ENCODE measurements around the gene UBE2B. TPM values are rescaled to one million over a fixed set of nuclear protein-coding genes. Genes with fewer than 3 reads are reported as not detected.

The UBE2B gene
- total RNA-seq, 1 experiment from 2014 or later: 39.7 TPM

- TF ChIP-seq E2F4 (CRISPR knock-in tag; IDR thresholded peaks at IDR 0.05; ENCODE audit: borderline replicate concordance, low read depth) (no peak), NFATC4 (CRISPR knock-in tag; IDR thresholded peaks at IDR 0.05) (no peak), PRRX2 (CRISPR knock-in tag; IDR thresholded peaks at IDR 0.05) (no peak), RORB (CRISPR knock-in tag; IDR thresholded peaks at IDR 0.05) (no peak), OVOL2 (CRISPR knock-in tag; IDR thresholded peaks at IDR 0.05; ENCODE audit: borderline replicate concordance) (no peak), NFYB (CRISPR knock-in tag; conservative IDR thresholded peaks at IDR 0.05; ENCODE audit: low read depth) (peak; percentile 37; the same call in 1 of the 2 replicates), NFE2L1 (CRISPR knock-in tag; IDR thresholded peaks at IDR 0.05) (0 out of 2 replicates have a peak, but pooled peaks have one; percentile 12), NR1H2 (CRISPR knock-in tag; IDR thresholded peaks at IDR 0.05) (no peak), GRHL2 (CRISPR knock-in tag; IDR thresholded peaks at IDR 0.05; ENCODE audit: insufficient replicate concordance, severe bottlenecking) (no peak), GTF2I (CRISPR knock-in tag; conservative IDR thresholded peaks at IDR 0.05) (no peak; the same call in 1 of the 2 replicates), SOX15 (CRISPR knock-in tag; IDR thresholded peaks at IDR 0.05) (no peak), PRDM15 (CRISPR knock-in tag; IDR thresholded peaks at IDR 0.05) (no peak), ZNF219 (CRISPR knock-in tag; IDR thresholded peaks at IDR 0.05; ENCODE audit: borderline replicate concordance) (no peak), ZNF423 (CRISPR knock-in tag; IDR thresholded peaks at IDR 0.05) (no peak), GABPB1 (CRISPR knock-in tag; IDR thresholded peaks at IDR 0.05) (peak; percentile 87), ZNF416 (CRISPR knock-in tag; IDR thresholded peaks at IDR 0.05) (0 out of 2 replicates have a peak, but pooled peaks have one; percentile 46), ZNF281 (CRISPR knock-in tag; IDR thresholded peaks at IDR 0.05) (peak; percentile 84), ZSCAN18 (CRISPR knock-in tag; IDR thresholded peaks at IDR 0.05) (no peak)
- TF ChIP-seq, protein P1, sequence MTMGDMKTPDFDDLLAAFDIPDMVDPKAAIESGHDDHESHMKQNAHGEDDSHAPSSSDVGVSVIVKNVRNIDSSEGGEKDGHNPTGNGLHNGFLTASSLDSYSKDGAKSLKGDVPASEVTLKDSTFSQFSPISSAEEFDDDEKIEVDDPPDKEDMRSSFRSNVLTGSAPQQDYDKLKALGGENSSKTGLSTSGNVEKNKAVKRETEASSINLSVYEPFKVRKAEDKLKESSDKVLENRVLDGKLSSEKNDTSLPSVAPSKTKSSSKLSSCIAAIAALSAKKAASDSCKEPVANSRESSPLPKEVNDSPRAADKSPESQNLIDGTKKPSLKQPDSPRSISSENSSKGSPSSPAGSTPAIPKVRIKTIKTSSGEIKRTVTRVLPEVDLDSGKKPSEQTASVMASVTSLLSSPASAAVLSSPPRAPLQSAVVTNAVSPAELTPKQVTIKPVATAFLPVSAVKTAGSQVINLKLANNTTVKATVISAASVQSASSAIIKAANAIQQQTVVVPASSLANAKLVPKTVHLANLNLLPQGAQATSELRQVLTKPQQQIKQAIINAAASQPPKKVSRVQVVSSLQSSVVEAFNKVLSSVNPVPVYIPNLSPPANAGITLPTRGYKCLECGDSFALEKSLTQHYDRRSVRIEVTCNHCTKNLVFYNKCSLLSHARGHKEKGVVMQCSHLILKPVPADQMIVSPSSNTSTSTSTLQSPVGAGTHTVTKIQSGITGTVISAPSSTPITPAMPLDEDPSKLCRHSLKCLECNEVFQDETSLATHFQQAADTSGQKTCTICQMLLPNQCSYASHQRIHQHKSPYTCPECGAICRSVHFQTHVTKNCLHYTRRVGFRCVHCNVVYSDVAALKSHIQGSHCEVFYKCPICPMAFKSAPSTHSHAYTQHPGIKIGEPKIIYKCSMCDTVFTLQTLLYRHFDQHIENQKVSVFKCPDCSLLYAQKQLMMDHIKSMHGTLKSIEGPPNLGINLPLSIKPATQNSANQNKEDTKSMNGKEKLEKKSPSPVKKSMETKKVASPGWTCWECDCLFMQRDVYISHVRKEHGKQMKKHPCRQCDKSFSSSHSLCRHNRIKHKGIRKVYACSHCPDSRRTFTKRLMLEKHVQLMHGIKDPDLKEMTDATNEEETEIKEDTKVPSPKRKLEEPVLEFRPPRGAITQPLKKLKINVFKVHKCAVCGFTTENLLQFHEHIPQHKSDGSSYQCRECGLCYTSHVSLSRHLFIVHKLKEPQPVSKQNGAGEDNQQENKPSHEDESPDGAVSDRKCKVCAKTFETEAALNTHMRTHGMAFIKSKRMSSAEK (CRISPR knock-in tag; IDR thresholded peaks at IDR 0.05; ENCODE audit: borderline replicate concordance): 0 out of 2 replicates have a peak, but pooled peaks have one; percentile 53
- TF ChIP-seq, protein P2, sequence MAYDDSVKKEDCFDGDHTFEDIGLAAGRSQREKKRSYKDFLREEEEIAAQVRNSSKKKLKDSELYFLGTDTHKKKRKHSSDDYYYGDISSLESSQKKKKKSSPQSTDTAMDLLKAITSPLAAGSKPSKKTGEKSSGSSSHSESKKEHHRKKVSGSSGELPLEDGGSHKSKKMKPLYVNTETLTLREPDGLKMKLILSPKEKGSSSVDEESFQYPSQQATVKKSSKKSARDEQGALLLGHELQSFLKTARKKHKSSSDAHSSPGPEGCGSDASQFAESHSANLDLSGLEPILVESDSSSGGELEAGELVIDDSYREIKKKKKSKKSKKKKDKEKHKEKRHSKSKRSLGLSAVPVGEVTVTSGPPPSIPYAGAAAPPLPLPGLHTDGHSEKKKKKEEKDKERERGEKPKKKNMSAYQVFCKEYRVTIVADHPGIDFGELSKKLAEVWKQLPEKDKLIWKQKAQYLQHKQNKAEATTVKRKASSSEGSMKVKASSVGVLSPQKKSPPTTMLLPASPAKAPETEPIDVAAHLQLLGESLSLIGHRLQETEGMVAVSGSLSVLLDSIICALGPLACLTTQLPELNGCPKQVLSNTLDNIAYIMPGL (CRISPR knock-in tag; IDR thresholded peaks at IDR 0.05): peak; percentile 99
- TF ChIP-seq, protein P3, sequence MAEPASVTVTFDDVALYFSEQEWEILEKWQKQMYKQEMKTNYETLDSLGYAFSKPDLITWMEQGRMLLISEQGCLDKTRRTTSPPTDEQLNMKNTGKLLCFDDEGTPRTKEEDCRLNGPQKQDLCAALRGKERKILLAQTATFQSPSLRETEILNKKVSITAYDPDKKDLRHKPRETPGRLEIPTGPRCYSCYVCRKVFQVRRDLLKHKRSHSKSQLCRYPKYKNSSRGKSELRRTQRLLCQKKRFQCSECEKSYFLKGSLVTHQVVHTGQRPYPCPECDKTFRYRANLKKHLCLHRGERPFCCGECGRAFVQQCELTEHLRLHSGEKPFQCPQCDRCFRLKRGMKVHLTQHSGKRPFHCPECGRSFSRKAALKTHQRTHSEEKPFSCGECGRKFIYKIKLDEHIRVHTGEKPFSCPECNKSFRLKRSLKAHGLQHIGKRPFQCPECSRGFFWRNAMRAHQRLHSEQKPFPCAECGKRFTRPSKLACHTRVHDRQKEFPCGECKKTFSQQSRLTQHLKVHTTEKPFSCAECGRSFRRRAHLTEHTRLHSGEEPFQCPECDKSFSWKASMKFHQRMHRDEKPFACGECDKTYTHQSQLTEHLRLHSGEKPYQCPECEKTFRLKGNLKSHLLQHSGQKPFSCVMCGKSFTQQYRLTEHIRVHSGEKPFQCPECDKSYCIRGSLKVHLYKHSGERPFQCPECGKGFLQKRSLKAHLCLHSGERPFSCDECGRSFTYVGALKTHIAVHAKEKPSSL (CRISPR knock-in tag; conservative IDR thresholded peaks at IDR 0.05): 0 out of 2 replicates have a peak, but pooled peaks have one; percentile 40
Observed at GRCh38 chr5:134411546-134412266, 40.3 kb downstream of the UBE2B start, which contains the start of gene CDKN2AIPNL (continued).
